IMR-90 (cell line): ENCODE results near the gene IGSF8. TPM values are rescaled to one million over a fixed set of nuclear protein-coding genes. Genes with fewer than 3 reads are reported as not detected.

Experiments
- ATAC-seq: fragments of 200-7000 bp; cut with Tn5 transposase; 2 replicates; pipeline ENCODE4 v1.9.1; 2020; ENCODE audit warnings: low read depth, mild to moderate bottlenecking, moderate library complexity
- BruUV-seq: library from RNA; stranded (reverse); fragments of 400-500 nt; replicated peaks from 2 replicates; lab custom pipeline; 2021; lab: Mats Ljungman, UMichigan
- CTCF ChIA-PET: fragments of 300-600 bp; formaldehyde crosslinking; extraction: SDS; loops from one replicate; lab custom pipeline; 2021; ENCODE audit warnings: antibody characterized with exemption; lab: Yijun Ruan, JAX
- POLR2A ChIA-PET: fragments of 300-600 bp; sonication (Branson Sonifier 250); formaldehyde crosslinking; loops from one replicate; lab custom pipeline; 2022; ENCODE audit warnings: antibody characterized with exemption; ENCODE audit not compliant: unreplicated experiment; lab: Charles Lee
- DNase-seq: peaks from one replicate; pipeline ENCODE4 v3.0.0; 2013
- H2AFZ ChIP-seq: replicated peaks from 2 replicates; pipeline ENCODE3; 2013; ENCODE audit warnings: low read length, mild to moderate bottlenecking; ENCODE audit not compliant: poor library complexity
- H2AK5ac ChIP-seq: 2 replicates; pipeline ENCODE4 v1.6.1; 2013; ENCODE audit warnings: low read depth, low read length, inconsistent platforms
- H2AK9ac ChIP-seq: replicated peaks from 2 replicates; pipeline ENCODE3; 2013; ENCODE audit warnings: mild to moderate bottlenecking, low read depth, low read length, moderate library complexity; ENCODE audit not compliant: poor library complexity
- H2BK120ac ChIP-seq: 2 replicates; pipeline ENCODE4 v1.6.1; 2013; ENCODE audit warnings: low read depth, low read length, inconsistent platforms
- H2BK15ac ChIP-seq: 3 replicates; pipeline ENCODE4 v1.6.1; 2013; ENCODE audit warnings: low read depth, low read length, inconsistent platforms
- H2BK20ac ChIP-seq: 2 replicates; pipeline ENCODE4 v1.6.1; 2013; ENCODE audit warnings: low read depth, mild to moderate bottlenecking, inconsistent platforms, low read length, moderate library complexity
- H2BK5ac ChIP-seq: 2 replicates; pipeline ENCODE4 v1.6.1; 2013; ENCODE audit warnings: mild to moderate bottlenecking, low read depth, low read length, inconsistent platforms; ENCODE audit not compliant: poor library complexity, severe bottlenecking
- H3K14ac ChIP-seq: replicated peaks from 2 replicates; pipeline ENCODE4 v1.6.1; 2013; ENCODE audit warnings: low read depth, low read length, inconsistent platforms
- H3K18ac ChIP-seq: 2 replicates; pipeline ENCODE4 v1.6.1; 2013; ENCODE audit warnings: low read depth, low read length, control low read depth
- H3K23ac ChIP-seq: 2 replicates; pipeline ENCODE4 v1.6.1; 2013; ENCODE audit warnings: low read depth, low read length, inconsistent platforms
- H3K27ac ChIP-seq: 2 replicates; pipeline ENCODE4 v1.5.1; 2013; ENCODE audit warnings: mild to moderate bottlenecking, control low read depth, low read length; ENCODE audit not compliant: insufficient read depth
- H3K27me3 ChIP-seq: 2 replicates; pipeline ENCODE4 v1.6.1; 2013; ENCODE audit warnings: low read length; ENCODE audit not compliant: control insufficient read depth, insufficient read depth
- H3K36me3 ChIP-seq: 2 replicates; pipeline ENCODE4 v1.6.1; 2013; ENCODE audit warnings: low read length, mixed read lengths; ENCODE audit not compliant: control insufficient read depth, insufficient read depth
- H3K4ac ChIP-seq: 2 replicates; pipeline ENCODE4 v1.6.1; 2013; ENCODE audit warnings: low read depth, low read length, inconsistent platforms
- H3K4me1 ChIP-seq: 2 replicates; pipeline ENCODE4 v1.6.1; 2013; ENCODE audit warnings: low read length, mixed read lengths; ENCODE audit not compliant: control insufficient read depth, insufficient read depth
- H3K4me2 ChIP-seq: 2 replicates; pipeline ENCODE4 v1.6.1; 2013; ENCODE audit warnings: low read depth, mild to moderate bottlenecking, control low read depth, low read length, moderate library complexity
- H3K4me3 ChIP-seq: 2 replicates; pipeline ENCODE4 v1.5.1; 2013; ENCODE audit warnings: low read depth, mild to moderate bottlenecking, control low read depth, low read length, moderate library complexity; ENCODE audit not compliant: insufficient read depth
- H3K56ac ChIP-seq: 2 replicates; pipeline ENCODE4 v1.6.1; 2013; ENCODE audit warnings: low read length, inconsistent platforms; ENCODE audit not compliant: insufficient read depth; ENCODE audit errors: extremely low read depth
- H3K79me1 ChIP-seq, 2 experiments: 2 replicates each; pipeline ENCODE4 v1.6.1; 2013; ENCODE audit warnings: low read length in 2 of 2, inconsistent platforms in 1 of 2, low read depth in 1 of 2
- H3K9ac ChIP-seq: 2 replicates; pipeline ENCODE4 v1.6.1; 2013; ENCODE audit warnings: low read depth, low read length, control low read depth
- H3K9me1 ChIP-seq: 2 replicates; pipeline ENCODE4 v1.6.1; 2013; ENCODE audit warnings: low read length, inconsistent platforms; ENCODE audit not compliant: insufficient read depth
- H3K9me3 ChIP-seq: 2 replicates; pipeline ENCODE4 v1.6.1; 2013; ENCODE audit warnings: low read length; ENCODE audit not compliant: control insufficient read depth, insufficient read depth
- H4K20me1 ChIP-seq: 2 replicates; pipeline ENCODE4 v1.6.1; 2013; ENCODE audit warnings: low read length, inconsistent platforms; ENCODE audit not compliant: insufficient read depth
- H4K5ac ChIP-seq: 2 replicates; pipeline ENCODE4 v1.6.1; 2013; ENCODE audit warnings: mild to moderate bottlenecking, low read depth, low read length, control low read depth
- H4K8ac ChIP-seq, 2 experiments: 2 replicates each; pipeline ENCODE4 v1.6.1; 2013; ENCODE audit warnings: low read depth in 2 of 2, low read length in 2 of 2, control low read depth in 1 of 2, inconsistent platforms in 1 of 2
- H4K91ac ChIP-seq: 2 replicates; pipeline ENCODE4 v1.6.1; 2013; ENCODE audit warnings: low read depth, low read length, inconsistent platforms; ENCODE audit not compliant: insufficient read depth
- BHLHE40 ChIP-seq: fragments of 150-350 bp; IDR thresholded peaks from 2 replicates; pipeline ENCODE4 v1.6.1; 2016; ENCODE audit warnings: mild to moderate bottlenecking, low read depth, low read length
- CEBPB ChIP-seq: IDR thresholded peaks from 2 replicates; pipeline ENCODE4 v1.6.1; 2012; ENCODE audit warnings: low read depth, low read length, improper control_type of control experiment
- CHD1 ChIP-seq: IDR thresholded peaks from 2 replicates; pipeline ENCODE4 v1.6.1; 2012; ENCODE audit warnings: low read depth, low read length, improper control_type of control experiment
- MAFK ChIP-seq: IDR thresholded peaks from 2 replicates; pipeline ENCODE4 v1.6.1; 2012; ENCODE audit warnings: low read depth, low read length, improper control_type of control experiment
- MAZ ChIP-seq: IDR thresholded peaks from 2 replicates; pipeline ENCODE4 v1.6.1; 2012; ENCODE audit warnings: low read depth, mild to moderate bottlenecking, low read length, improper control_type of control experiment, moderate library complexity, borderline replicate concordance
- MXI1 ChIP-seq: IDR thresholded peaks from 2 replicates; pipeline ENCODE4 v1.6.1; 2012; ENCODE audit warnings: low read depth, mild to moderate bottlenecking, low read length, moderate library complexity, borderline replicate concordance
- NFE2L2 ChIP-seq: fragments of 150-350 bp; IDR thresholded peaks from 2 replicates; pipeline ENCODE4 v1.6.1; 2016; ENCODE audit warnings: low read depth, mild to moderate bottlenecking, low read length
- POLR2A ChIP-seq: IDR thresholded peaks from 2 replicates; pipeline ENCODE4 v1.6.1; 2012; ENCODE audit warnings: mild to moderate bottlenecking, low read depth, low read length
- RAD21 ChIP-seq: IDR thresholded peaks from 2 replicates; pipeline ENCODE4 v1.6.1; 2012; ENCODE audit warnings: low read length, improper control_type of control experiment
- RCOR1 ChIP-seq: IDR thresholded peaks from 2 replicates; pipeline ENCODE4 v1.6.1; 2012; ENCODE audit warnings: mild to moderate bottlenecking, low read length, improper control_type of control experiment; ENCODE audit not compliant: insufficient replicate concordance
- RFX5 ChIP-seq: IDR thresholded peaks from 2 replicates; pipeline ENCODE4 v1.8.0; 2012; ENCODE audit warnings: low read depth, mild to moderate bottlenecking, low read length, moderate library complexity
- SMC3 ChIP-seq: fragments of 150-350 bp; IDR thresholded peaks from 2 replicates; pipeline ENCODE4 v1.6.1; 2016; ENCODE audit warnings: low read depth, mild to moderate bottlenecking, antibody characterized with exemption, low read length, moderate library complexity
- WGBS, 2 experiments: methylation state at CpG; one replicate each; pipeline versions ENCODE4 v1.1.5 to v1.1.7; 2013; ENCODE audit warnings: missing lambda C conversion rate in 2 of 2; ENCODE audit not compliant: insufficient read length in 1 of 2; ENCODE audit errors: extremely low coverage in 2 of 2; 5-methylcytosine and 5-hydroxymethylcytosine counted together
- dilution Hi-C: fragments of 300-500 bp; cut with HindIII; formaldehyde crosslinking; loops from one replicate; pipeline ENCODE4 v1.14.3; 2018; ENCODE audit warnings: low sequenced_read_pairs; ENCODE audit not compliant: unreplicated experiment
- in situ Hi-C: fragments of 300-500 bp; cut with MboI; formaldehyde crosslinking; loops from 3 replicates; pipeline ENCODE4 v1.14.3; 2019; ENCODE audit warnings: low sequenced_read_pairs, inconsistent platforms, mixed read lengths
- intact Hi-C: fragments of 100-400 bp; cut with micrococcal nuclease; formaldehyde crosslinking; loops from 2 replicates; pipeline ENCODE4 v1.10.0; 2022
- polyA plus RNA-seq, 3 experiments: library from polyadenylated mRNA; depleted of rRNA; stranded (reverse); fragments of >200 nt; gene quantifications; 2 replicates each; pipeline ENCODE4 v1.2.3, GENCODE V29; 2012; ENCODE audit warnings: low replicate concordance in 1 of 3
- total RNA-seq: library from RNA; depleted of rRNA; stranded (reverse); fragments of >200 nt; gene quantifications from 2 replicates; pipeline ENCODE4 v1.2.3, GENCODE V29; 2012
- TF ChIP-seq, protein P1 (sequence below): fragments of 150-350 bp; IDR thresholded peaks from 2 replicates; pipeline ENCODE4 v1.6.1; 2017; ENCODE audit warnings: mild to moderate bottlenecking, antibody characterized with exemption, low read length, low read depth
- TF ChIP-seq, protein P2 (sequence below): fragments of 150-350 bp; IDR thresholded peaks from 2 replicates; pipeline ENCODE4 v1.6.1; 2016; ENCODE audit warnings: low read depth, mild to moderate bottlenecking, low read length, moderate library complexity, borderline replicate concordance
- TF ChIP-seq, protein P3 (sequence below): conservative IDR thresholded peaks from 2 replicates; pipeline ENCODE4 v1.5.1; 2012; ENCODE audit warnings: mild to moderate bottlenecking, low read depth, low read length, improper control_type of control experiment

IGSF8 gene
- total and polyA plus RNA-seq, 2 of the 4 experiments (the other 2 are of a cell fraction) = 8.8 to 25.2 TPM

DNA sequence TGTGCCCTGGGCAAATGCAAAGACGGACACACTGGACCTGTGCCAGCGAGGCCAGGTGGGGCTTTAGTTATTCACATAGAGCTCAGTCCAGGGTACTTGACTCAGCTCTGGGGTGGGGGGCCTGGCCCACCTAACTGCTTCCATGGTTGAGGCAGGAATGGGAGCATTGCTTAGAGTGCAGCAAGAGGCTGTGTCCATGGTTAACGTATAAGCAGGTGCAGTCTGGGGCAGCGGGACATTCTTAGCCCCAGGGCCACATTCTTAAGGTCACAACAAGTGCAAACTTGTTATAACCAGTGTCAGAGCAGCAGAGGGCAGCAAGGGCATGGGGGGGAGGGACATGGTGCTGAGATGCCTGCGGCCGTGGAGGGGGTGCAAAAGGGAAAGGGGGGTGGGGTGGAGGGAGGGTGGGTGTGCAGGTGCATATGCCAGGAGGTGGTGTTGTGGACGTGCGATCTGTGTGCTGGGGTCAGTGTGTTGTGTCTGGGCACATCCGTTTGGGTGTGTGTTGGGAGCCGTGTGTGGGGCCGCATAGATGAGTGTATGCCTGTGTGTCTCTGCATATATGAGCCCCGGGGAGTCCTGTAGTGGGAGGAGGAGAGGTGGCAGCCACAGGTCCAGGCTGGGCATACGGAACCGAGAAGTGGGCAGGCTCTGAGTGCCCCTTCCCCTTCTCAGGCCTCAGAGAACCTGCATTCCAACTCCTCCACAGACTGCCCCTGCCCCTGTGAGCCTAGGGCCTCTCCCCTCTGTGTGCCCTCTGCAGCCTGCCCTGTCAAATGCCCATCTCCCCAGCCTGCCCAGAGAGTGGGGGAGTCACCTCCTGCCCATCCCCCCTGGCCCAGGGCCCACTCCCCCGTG, 36.8 kb downstream of the IGSF8 start:
- H3K27ac ChIP-seq = no peak overlapping the region
- no peaks in the 10 kb centered on the region for H3K36me3 ChIP-seq
- ChIA-PET POLR2A (no interaction called here), CTCF (no interaction called here)
- peaks cover 64% of the 10 kb centered on the region for H3K27me3 ChIP-seq
- H3K9ac ChIP-seq = no peak overlapping the region
- H3K4me1 ChIP-seq = no peaks in the 10 kb centered on the region
- H2AFZ ChIP-seq = no peak overlapping the region
- dilution Hi-C loops (no loop called here), in situ Hi-C loops (no loop called here), intact Hi-C loops (no loop called here)
- H4K91ac ChIP-seq = no peak overlapping the region
- no peak overlapping the region for H3K14ac ChIP-seq
- no peak overlapping the region for H3K4me2 ChIP-seq
- H4K8ac ChIP-seq = no peak overlapping the region
- H2AK5ac ChIP-seq = no peak overlapping the region
- peak overlapping the region; percentile 16 for H2AK9ac ChIP-seq
- no peak overlapping the region for H2BK120ac ChIP-seq
- no peak for DNase-seq
- H4K5ac ChIP-seq = no peak overlapping the region
- no peak overlapping the region for H2BK5ac ChIP-seq
- H3K4ac ChIP-seq = no peak overlapping the region
- no peaks in the 10 kb centered on the region for H3K79me1 ChIP-seq
- H3K9me3 ChIP-seq = no peaks in the 10 kb centered on the region
- no peak overlapping the region for H3K18ac ChIP-seq
- no TSS peak for BruUV-seq
- ATAC-seq = no peak
- H3K56ac ChIP-seq = no peak overlapping the region
- no peak overlapping the region for H3K23ac ChIP-seq
- H3K9me1 ChIP-seq = no peaks in the 10 kb centered on the region
- no peaks in the 10 kb centered on the region for H4K20me1 ChIP-seq
- H2BK20ac ChIP-seq = no peak overlapping the region
- H3K4me3 ChIP-seq = no peak overlapping the region
- H2BK15ac ChIP-seq = no peak overlapping the region
- no CpG with 5 or more reads among the region's 15 CpGs for WGBS, 2 experiments
- TF ChIP-seq BHLHE40 (no peak), RFX5 (no peak), RCOR1 (no peak), MAFK (no peak), CEBPB (no peak), MAZ (no peak), CHD1 (no peak), MXI1 (no peak), POLR2A (no peak), RAD21 (no peak), SMC3 (no peak), NFE2L2 (no peak)
- TF ChIP-seq, protein P1, sequence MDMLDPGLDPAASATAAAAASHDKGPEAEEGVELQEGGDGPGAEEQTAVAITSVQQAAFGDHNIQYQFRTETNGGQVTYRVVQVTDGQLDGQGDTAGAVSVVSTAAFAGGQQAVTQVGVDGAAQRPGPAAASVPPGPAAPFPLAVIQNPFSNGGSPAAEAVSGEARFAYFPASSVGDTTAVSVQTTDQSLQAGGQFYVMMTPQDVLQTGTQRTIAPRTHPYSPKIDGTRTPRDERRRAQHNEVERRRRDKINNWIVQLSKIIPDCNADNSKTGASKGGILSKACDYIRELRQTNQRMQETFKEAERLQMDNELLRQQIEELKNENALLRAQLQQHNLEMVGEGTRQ = no peak
- TF ChIP-seq, protein P2, sequence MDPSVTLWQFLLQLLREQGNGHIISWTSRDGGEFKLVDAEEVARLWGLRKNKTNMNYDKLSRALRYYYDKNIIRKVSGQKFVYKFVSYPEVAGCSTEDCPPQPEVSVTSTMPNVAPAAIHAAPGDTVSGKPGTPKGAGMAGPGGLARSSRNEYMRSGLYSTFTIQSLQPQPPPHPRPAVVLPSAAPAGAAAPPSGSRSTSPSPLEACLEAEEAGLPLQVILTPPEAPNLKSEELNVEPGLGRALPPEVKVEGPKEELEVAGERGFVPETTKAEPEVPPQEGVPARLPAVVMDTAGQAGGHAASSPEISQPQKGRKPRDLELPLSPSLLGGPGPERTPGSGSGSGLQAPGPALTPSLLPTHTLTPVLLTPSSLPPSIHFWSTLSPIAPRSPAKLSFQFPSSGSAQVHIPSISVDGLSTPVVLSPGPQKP = no peak
- TF ChIP-seq, protein P3, sequence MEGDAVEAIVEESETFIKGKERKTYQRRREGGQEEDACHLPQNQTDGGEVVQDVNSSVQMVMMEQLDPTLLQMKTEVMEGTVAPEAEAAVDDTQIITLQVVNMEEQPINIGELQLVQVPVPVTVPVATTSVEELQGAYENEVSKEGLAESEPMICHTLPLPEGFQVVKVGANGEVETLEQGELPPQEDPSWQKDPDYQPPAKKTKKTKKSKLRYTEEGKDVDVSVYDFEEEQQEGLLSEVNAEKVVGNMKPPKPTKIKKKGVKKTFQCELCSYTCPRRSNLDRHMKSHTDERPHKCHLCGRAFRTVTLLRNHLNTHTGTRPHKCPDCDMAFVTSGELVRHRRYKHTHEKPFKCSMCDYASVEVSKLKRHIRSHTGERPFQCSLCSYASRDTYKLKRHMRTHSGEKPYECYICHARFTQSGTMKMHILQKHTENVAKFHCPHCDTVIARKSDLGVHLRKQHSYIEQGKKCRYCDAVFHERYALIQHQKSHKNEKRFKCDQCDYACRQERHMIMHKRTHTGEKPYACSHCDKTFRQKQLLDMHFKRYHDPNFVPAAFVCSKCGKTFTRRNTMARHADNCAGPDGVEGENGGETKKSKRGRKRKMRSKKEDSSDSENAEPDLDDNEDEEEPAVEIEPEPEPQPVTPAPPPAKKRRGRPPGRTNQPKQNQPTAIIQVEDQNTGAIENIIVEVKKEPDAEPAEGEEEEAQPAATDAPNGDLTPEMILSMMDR = no peak
